ENCODE results near the gene ADAMTS20. TPM values are rescaled to one million over a fixed set of nuclear protein-coding genes. Genes with fewer than 3 reads are reported as not detected.

ADAMTS20 gene
- total RNA-seq, 1 experiment from 2014 or later, result 6.0 TPM

GRCh38 chr12:43576162-43576561 is 24.2 kb upstream of the ADAMTS20 start:
- H3K9me3 Mint-ChIP-seq, result peaks cover 10% of the 10 kb centered on the region
- H3K4me3 Mint-ChIP-seq, result no peak overlapping the region
- POLR2A ChIA-PET, result no interaction called here
- no peak for TF ChIP-seq FOXP4 (CRISPR knock-in tag; IDR thresholded peaks at IDR 0.05)
- TF ChIP-seq ZBTB21 (CRISPR knock-in tag; IDR thresholded peaks at IDR 0.05; ENCODE audit: borderline replicate concordance), result no peak
- no peak for TF ChIP-seq ZNF232 (CRISPR knock-in tag; IDR thresholded peaks at IDR 0.05)
- no peak for TF ChIP-seq NR3C1 (CRISPR knock-in tag; conservative IDR thresholded peaks at IDR 0.05; ENCODE audit: low read depth)
- TF ChIP-seq ZNF396 (CRISPR knock-in tag; IDR thresholded peaks at IDR 0.05; ENCODE audit: borderline replicate concordance), result no peak
- TF ChIP-seq MAX (CRISPR knock-in tag; IDR thresholded peaks at IDR 0.05), result no peak
- no peak for TF ChIP-seq ATF2 (CRISPR knock-in tag; IDR thresholded peaks at IDR 0.05; ENCODE audit: borderline replicate concordance, low read depth)
- no peak for TF ChIP-seq ETV6 (CRISPR knock-in tag; IDR thresholded peaks at IDR 0.05)
- no peak for TF ChIP-seq ZNF512 (CRISPR knock-in tag; IDR thresholded peaks at IDR 0.05; ENCODE audit: borderline replicate concordance)
- TF ChIP-seq OVOL2 (CRISPR knock-in tag; IDR thresholded peaks at IDR 0.05; ENCODE audit: borderline replicate concordance), result no peak
- no peak for TF ChIP-seq ZSCAN18 (CRISPR knock-in tag; IDR thresholded peaks at IDR 0.05)
- TF ChIP-seq FOXP1 (CRISPR knock-in tag; IDR thresholded peaks at IDR 0.05; ENCODE audit: borderline replicate concordance), result no peak
- no peak for TF ChIP-seq ZNF317 (CRISPR knock-in tag; IDR thresholded peaks at IDR 0.05; ENCODE audit: borderline replicate concordance, low read depth)
- TF ChIP-seq MYBL2 (CRISPR knock-in tag; IDR thresholded peaks at IDR 0.05), result no peak
- no peak for TF ChIP-seq ZNF532 (CRISPR knock-in tag; IDR thresholded peaks at IDR 0.05; ENCODE audit: borderline replicate concordance)
- no peak for TF ChIP-seq PRRX2 (CRISPR knock-in tag; IDR thresholded peaks at IDR 0.05)
- H3K36me3 Mint-ChIP-seq, result no peaks in the 10 kb centered on the region
- H3K27ac Mint-ChIP-seq, result no peak overlapping the region
- DNase-seq (ENCODE audit: low spot score) (no peak), ATAC-seq (no peak)
- H3K4me1 Mint-ChIP-seq, result peaks cover 3% of the 10 kb centered on the region; the same call in 1 of the 2 replicates
- no peaks in the 10 kb centered on the region; the same call in 1 of the 2 replicates for H3K27me3 Mint-ChIP-seq (ENCODE audit: low read depth)
- CTCF ChIA-PET, result no interaction called here

Data from WTC11 (cell line).